Ectodermal cell (in vitro differentiated cells): ENCODE results near the gene AARSD1.
"Not testable (repeated sequence)": the region's sequence is repeated elsewhere in the genome, so short reads cannot be mapped to it uniquely, and the experiment has no call there.

Experiments used
- H3K27ac ChIP-seq: 2 replicates; pipeline ENCODE4 v1.7.0; 2013; ENCODE audit warnings: mild to moderate bottlenecking, low read depth, low read length; ENCODE audit not compliant: insufficient read depth, poor library complexity, severe bottlenecking
- H3K27me3 ChIP-seq: 2 replicates; pipeline ENCODE4 v1.7.0; 2013; ENCODE audit warnings: mild to moderate bottlenecking, low read length; ENCODE audit not compliant: insufficient read depth, control insufficient read depth, poor library complexity, severe bottlenecking
- H3K36me3 ChIP-seq: one replicate; pipeline ENCODE4 v1.7.0; 2013; ENCODE audit warnings: low read length; ENCODE audit not compliant: control insufficient read depth, insufficient read depth
- H3K4me1 ChIP-seq: one replicate; pipeline ENCODE4 v1.7.0; 2013; ENCODE audit warnings: low read length; ENCODE audit not compliant: control insufficient read depth, insufficient read depth
- H3K4me3 ChIP-seq: 2 replicates; pipeline ENCODE4 v1.7.0; 2013; ENCODE audit warnings: low read depth, low read length, control low read depth; ENCODE audit not compliant: insufficient read depth
- H3K9me3 ChIP-seq: 2 replicates; pipeline ENCODE4 v1.7.0; 2013; ENCODE audit warnings: mild to moderate bottlenecking, low read length, moderate library complexity; ENCODE audit not compliant: control insufficient read depth
- WGBS, 2 experiments: methylation state at CpG; one replicate each; pipeline ENCODE4 v1.1.7; 2013; ENCODE audit warnings: missing lambda C conversion rate in 2 of 2; 5-methylcytosine and 5-hydroxymethylcytosine counted together

AARSD1 gene

GRCh38 chr17:42920106-42920900, 44.0 kb downstream of the AARSD1 start:
- no peaks in the 10 kb centered on the region for H3K36me3 ChIP-seq
- WGBS, 2 experiments: 82 to 87% methylated on average over 10 of the region's 10 CpGs

GRCh38 chr17:42919522-42920077, 44.7 kb downstream of the AARSD1 start:
- H3K36me3 ChIP-seq, H3K27ac ChIP-seq, H3K9me3 ChIP-seq, H3K4me3 ChIP-seq, H3K27me3 ChIP-seq, H3K4me1 ChIP-seq: not testable (repeated sequence)
- 88 to 90% methylated on average over 10 of the region's 10 CpGs for WGBS, 2 experiments

More at GRCh38 chr17:42920106-42920900, 44.0 kb downstream of the AARSD1 start:
- Histone ChIP-seq H3K4me3 (no peak overlapping the region), H3K27me3 (no peaks in the 10 kb centered on the region), H3K27ac (no peak overlapping the region), H3K4me1 (no peaks in the 10 kb centered on the region), H3K9me3 (no peaks in the 10 kb centered on the region)

DNA sequence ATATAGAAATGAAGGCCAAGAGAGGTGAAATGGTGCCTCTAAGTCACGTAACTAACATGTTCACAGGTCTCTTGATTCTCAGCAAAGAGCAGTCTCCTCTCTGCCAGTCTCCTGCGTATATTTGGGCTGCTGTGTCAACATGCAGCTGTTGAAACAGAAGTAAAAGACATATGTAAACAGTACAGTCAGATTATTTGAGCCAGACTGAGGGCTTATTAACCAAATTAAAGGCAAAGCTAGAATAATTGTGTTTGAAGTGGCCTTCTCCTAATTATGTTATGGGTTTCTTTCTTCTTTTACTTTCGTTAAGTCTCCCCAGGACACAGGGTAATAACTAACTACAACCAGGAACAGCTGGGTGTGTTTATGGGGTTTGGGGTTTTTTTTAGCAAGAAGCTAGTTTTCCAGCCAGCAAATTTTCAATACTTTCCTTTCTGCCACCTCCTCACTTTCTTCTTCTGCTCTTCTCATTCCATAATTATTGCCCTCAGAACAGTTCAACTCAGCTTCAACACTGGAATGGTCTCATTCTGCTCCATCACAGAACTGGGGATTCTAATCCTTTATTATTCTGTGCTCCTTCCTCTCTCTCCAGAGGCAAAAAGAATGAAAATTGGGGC, 45.2 kb downstream of the AARSD1 start:
- Histone ChIP-seq H3K9me3 (no peaks in the 10 kb centered on the region), H3K36me3 (no peaks in the 10 kb centered on the region), H3K27ac (no peak overlapping the region), H3K4me1 (no peaks in the 10 kb centered on the region), H3K27me3 (no peaks in the 10 kb centered on the region), H3K4me3 (no peak overlapping the region)
- WGBS, 2 experiments: 85 to 94% methylated on average over 2 to 3 of the region's 3 CpGs

DNA sequence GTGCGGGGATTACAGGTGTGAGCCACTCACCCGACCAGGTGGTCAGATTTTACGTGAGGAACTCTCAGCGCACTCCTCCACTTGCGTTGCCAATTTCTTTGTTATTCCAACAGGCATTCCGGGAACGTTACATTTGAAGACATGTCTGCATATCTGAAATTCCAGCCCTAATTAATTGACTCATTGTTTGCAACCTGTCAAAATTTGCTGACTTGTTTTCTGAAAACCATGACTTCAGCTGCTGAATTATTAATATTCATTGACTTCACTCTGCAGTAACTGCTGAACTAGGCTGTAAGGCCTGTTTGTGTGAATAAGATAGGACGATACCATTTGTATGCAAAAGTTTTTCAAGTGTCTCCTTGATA, 47.0 kb downstream of the AARSD1 start:
- WGBS, 2 experiments: 77 to 78% methylated on average over 8 of the region's 8 CpGs
- no peaks in the 10 kb centered on the region for H3K4me1 ChIP-seq
- no peaks in the 10 kb centered on the region for H3K9me3 ChIP-seq
- no peak overlapping the region for H3K4me3 ChIP-seq
- no peaks in the 10 kb centered on the region for H3K36me3 ChIP-seq
- no peak overlapping the region for H3K27ac ChIP-seq
- H3K27me3 ChIP-seq: no peaks in the 10 kb centered on the region

GRCh38 chr17:42916388-42917235, 47.6 kb downstream of the AARSD1 start:
- not testable (repeated sequence) for H3K4me1 ChIP-seq, H3K27me3 ChIP-seq, H3K36me3 ChIP-seq, H3K4me3 ChIP-seq, H3K9me3 ChIP-seq, H3K27ac ChIP-seq
- 86 to 96% methylated on average over 3 of the region's 4 CpGs for WGBS, 2 experiments

DNA sequence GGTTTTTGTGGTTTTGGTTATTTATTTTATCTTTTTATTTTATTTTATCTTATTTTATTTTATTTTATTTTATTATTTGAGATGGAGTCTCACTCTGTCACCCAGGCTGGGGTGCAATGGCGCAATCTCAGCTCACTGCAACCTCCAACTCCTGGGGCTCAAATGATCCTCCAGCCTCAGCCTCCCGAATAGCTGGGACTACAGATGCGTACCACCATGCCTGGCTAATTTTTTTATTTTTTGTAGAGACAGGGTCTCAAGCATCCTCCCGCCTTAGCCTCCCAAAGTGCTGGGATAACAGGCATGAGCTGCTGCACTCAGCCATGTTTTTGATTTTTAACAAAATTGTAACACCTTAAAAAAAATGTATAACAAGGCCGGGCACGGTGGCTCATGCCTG, 49.0 kb downstream of the AARSD1 start:
- not testable (repeated sequence) for H3K4me3 ChIP-seq, H3K27me3 ChIP-seq, H3K27ac ChIP-seq, H3K4me1 ChIP-seq, H3K36me3 ChIP-seq, H3K9me3 ChIP-seq
- 92 to 97% methylated on average over 6 of the region's 6 CpGs for WGBS, 2 experiments

DNA sequence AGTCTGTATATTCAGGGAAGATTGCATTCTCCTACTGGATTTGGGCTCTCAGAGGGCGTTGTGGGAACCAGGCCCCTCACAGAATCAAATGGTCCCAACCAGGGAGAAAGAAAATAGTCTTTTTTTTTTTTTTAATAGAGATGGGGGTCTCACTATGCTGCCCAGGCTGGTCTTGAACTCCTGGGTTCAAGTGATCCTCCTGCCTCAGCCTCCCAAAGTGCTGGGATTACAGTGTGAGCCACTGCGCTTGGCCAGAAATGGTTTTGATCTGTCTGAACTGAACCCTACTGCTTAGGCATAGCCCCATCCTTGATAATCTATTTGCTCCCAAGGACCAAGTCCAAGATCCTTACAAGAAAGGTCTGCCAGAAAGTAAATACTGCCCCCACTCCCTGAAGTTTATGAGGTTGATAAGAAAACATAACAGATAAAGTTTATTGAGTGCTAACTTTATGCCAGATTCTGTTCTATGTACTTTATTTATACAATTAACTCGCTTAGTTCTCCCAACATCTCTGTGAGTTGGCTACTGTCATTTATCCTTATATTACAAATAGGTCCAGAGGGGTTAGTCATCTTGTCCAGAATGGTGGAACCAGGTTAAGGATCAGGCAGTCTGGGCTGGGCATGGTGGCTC, 50.2 kb downstream of the AARSD1 start:
- WGBS, 2 experiments: 90 to 92% methylated on average over 2 to 3 of the region's 3 CpGs
- no peaks in the 10 kb centered on the region for H3K9me3 ChIP-seq
- H3K36me3 ChIP-seq: no peaks in the 10 kb centered on the region
- no peak overlapping the region for H3K4me3 ChIP-seq
- no peak overlapping the region for H3K27ac ChIP-seq
- H3K4me1 ChIP-seq: no peaks in the 10 kb centered on the region
- no peaks in the 10 kb centered on the region for H3K27me3 ChIP-seq

GRCh38 chr17:42913522-42913921, 50.7 kb downstream of the AARSD1 start:
- WGBS, 2 experiments: 74 to 81% methylated on average over 2 of the region's 2 CpGs
- H3K27ac ChIP-seq: no peak overlapping the region
- H3K4me3 ChIP-seq: no peak overlapping the region
- no peaks in the 10 kb centered on the region for H3K27me3 ChIP-seq
- H3K9me3 ChIP-seq: no peaks in the 10 kb centered on the region
- H3K36me3 ChIP-seq: no peaks in the 10 kb centered on the region
- no peaks in the 10 kb centered on the region for H3K4me1 ChIP-seq

- Histone ChIP-seq H3K4me3 (no peak overlapping the region), H3K27me3 (no peaks in the 10 kb centered on the region), H3K36me3 (no peaks in the 10 kb centered on the region), H3K4me1 (no peaks in the 10 kb centered on the region), H3K9me3 (no peaks in the 10 kb centered on the region), H3K27ac (no peak overlapping the region)
- WGBS, 2 experiments: 93 to 94% methylated on average over 7 of the region's 7 CpGs
Measured at GRCh38 chr17:42908872-42909700, 55.2 kb downstream of the AARSD1 start.
